ENCODE measurements around the gene OGFOD1.

- TF ChIP-seq, protein P1, sequence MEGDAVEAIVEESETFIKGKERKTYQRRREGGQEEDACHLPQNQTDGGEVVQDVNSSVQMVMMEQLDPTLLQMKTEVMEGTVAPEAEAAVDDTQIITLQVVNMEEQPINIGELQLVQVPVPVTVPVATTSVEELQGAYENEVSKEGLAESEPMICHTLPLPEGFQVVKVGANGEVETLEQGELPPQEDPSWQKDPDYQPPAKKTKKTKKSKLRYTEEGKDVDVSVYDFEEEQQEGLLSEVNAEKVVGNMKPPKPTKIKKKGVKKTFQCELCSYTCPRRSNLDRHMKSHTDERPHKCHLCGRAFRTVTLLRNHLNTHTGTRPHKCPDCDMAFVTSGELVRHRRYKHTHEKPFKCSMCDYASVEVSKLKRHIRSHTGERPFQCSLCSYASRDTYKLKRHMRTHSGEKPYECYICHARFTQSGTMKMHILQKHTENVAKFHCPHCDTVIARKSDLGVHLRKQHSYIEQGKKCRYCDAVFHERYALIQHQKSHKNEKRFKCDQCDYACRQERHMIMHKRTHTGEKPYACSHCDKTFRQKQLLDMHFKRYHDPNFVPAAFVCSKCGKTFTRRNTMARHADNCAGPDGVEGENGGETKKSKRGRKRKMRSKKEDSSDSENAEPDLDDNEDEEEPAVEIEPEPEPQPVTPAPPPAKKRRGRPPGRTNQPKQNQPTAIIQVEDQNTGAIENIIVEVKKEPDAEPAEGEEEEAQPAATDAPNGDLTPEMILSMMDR (IDR thresholded peaks at IDR 0.05), result no peak
- no peak for TF ChIP-seq POLR2A (IDR thresholded peaks at IDR 0.05)
Observed at GRCh38 chr16:56493126-56493525, 41.8 kb downstream of the OGFOD1 start.
